HCT116 (cell line): ENCODE measurements around the gene CACNA1C. TPM values are rescaled to one million over a fixed set of nuclear protein-coding genes. Genes with fewer than 3 reads are reported as not detected.

ENCODE experiments used
- ATAC-seq: fragments of 200-7000 bp; cut with Tn5 transposase; 2 replicates; pipeline ENCODE4 v1.9.1; 2020; ENCODE audit warnings: mild to moderate bottlenecking, moderate library complexity
- BruUV-seq: library from RNA; stranded (reverse); fragments of 400-500 nt; replicated peaks from 2 replicates; lab custom pipeline; 2021; lab: Mats Ljungman, UMichigan
- CTCF ChIA-PET: fragments of 300-600 bp; sonication (Branson Sonifier 250); formaldehyde crosslinking; loops from one replicate; lab custom pipeline; 2021; ENCODE audit warnings: antibody characterized with exemption; lab: Charles Lee
- POLR2A ChIA-PET: fragments of 300-600, 350-600 bp; sonication (Branson Sonifier 250); formaldehyde crosslinking; loops from one replicate; lab custom pipeline; 2021; ENCODE audit warnings: antibody characterized with exemption; lab: Charles Lee
- RAD21 ChIA-PET, 2 experiments: fragments of 300-600 bp; sonication (Branson Sonifier 250); formaldehyde crosslinking; loops; one replicate each; lab custom pipeline; 2023; ENCODE audit warnings: low total read pairs in 2 of 2; ENCODE audit not compliant: uncharacterized antibody in 2 of 2, unreplicated experiment in 2 of 2, low non-redundant PET in 1 of 2; lab: Charles Lee
- DNase-seq: peaks from one replicate; pipeline ENCODE4 v3.0.0-alpha.2; 2010; ENCODE audit warnings: low read depth, low spot score
- H2AFZ ChIP-seq: fragments of 200-600 bp; shearing (Covaris generic), sonication (generic); 2 replicates; pipeline ENCODE4 v1.6.1; 2017; ENCODE audit warnings: low read depth, mixed run types, mixed read lengths, antibody characterized with exemption, low read length; ENCODE audit not compliant: poor library complexity, severe bottlenecking
- H3K27ac ChIP-seq: 2 replicates; pipeline ENCODE4 v1.5.1; 2012; ENCODE audit warnings: low read depth, low read length
- H3K27me3 ChIP-seq: fragments of 200-600 bp; sonication (generic); 2 replicates; pipeline ENCODE4 v1.6.1; 2016; ENCODE audit warnings: mixed run types, low read length, mixed read lengths; ENCODE audit not compliant: insufficient read depth
- H3K36me3 ChIP-seq, 2 experiments: fragments of 200-500 bp in 1 of 2; fragments of 200-600 bp in 1 of 2; sonication (Bioruptor generic) in 1 of 2; sonication (generic) in 1 of 2; 2 replicates each; pipeline versions ENCODE4 v1.5.1 to v1.6.1; 2014 to 2016; ENCODE audit warnings: low read length in 2 of 2, inconsistent platforms in 1 of 2, mixed read lengths in 1 of 2, mixed run types in 1 of 2; ENCODE audit not compliant: insufficient read depth in 2 of 2, control insufficient read depth in 1 of 2
- H3K4me1 ChIP-seq, 2 experiments: fragments of 200-600 bp in 1 of 2; sonication (generic) in 1 of 2; 2 replicates each; pipeline versions ENCODE4 v1.5.1 to v1.6.1; 2012 to 2017; ENCODE audit warnings: low read length in 2 of 2, inconsistent platforms in 1 of 2, mild to moderate bottlenecking in 1 of 2, mixed read lengths in 1 of 2, mixed run types in 1 of 2, moderate library complexity in 1 of 2; ENCODE audit not compliant: insufficient read depth in 2 of 2, control insufficient read depth in 1 of 2
- H3K4me2 ChIP-seq: fragments of 200-600 bp; sonication (generic); 2 replicates; pipeline ENCODE4 v1.6.1; 2017; ENCODE audit warnings: mixed run types, low read length, mixed read lengths
- H3K4me3 ChIP-seq, 2 experiments: fragments of 200-600 bp in 1 of 2; sonication (generic) in 1 of 2; replicated peaks in 1 of 2; 2 replicates each; pipeline ENCODE4 v1.5.1; 2011 to 2016; ENCODE audit warnings: low read length in 2 of 2, control low read depth in 1 of 2, low read depth in 1 of 2, mild to moderate bottlenecking in 1 of 2, mixed read lengths in 1 of 2, mixed run types in 1 of 2
- H3K79me2 ChIP-seq: fragments of 200-600 bp; sonication (generic); 2 replicates; pipeline ENCODE4 v1.6.1; 2017; ENCODE audit warnings: mild to moderate bottlenecking, mixed run types, low read length, moderate library complexity, mixed read lengths; ENCODE audit not compliant: insufficient read depth
- H3K9ac ChIP-seq: fragments of 200-600 bp; sonication (generic); 2 replicates; pipeline ENCODE4 v1.6.1; 2016; ENCODE audit warnings: low read length, mixed read lengths
- H3K9me2 ChIP-seq: fragments of 200-600 bp; sonication (generic), shearing (Covaris generic); 2 replicates; pipeline ENCODE4 v1.6.1; 2017; ENCODE audit warnings: mixed run types, mild to moderate bottlenecking, moderate library complexity; ENCODE audit not compliant: insufficient read depth
- H3K9me3 ChIP-seq, 2 experiments: fragments of 200-500 bp in 1 of 2; fragments of 200-600 bp in 1 of 2; sonication (Bioruptor generic) in 1 of 2; sonication (generic) in 1 of 2; 2 replicates each; pipeline ENCODE4 v1.6.1; 2014 to 2017; ENCODE audit warnings: low read length in 2 of 2, mixed read lengths in 2 of 2, inconsistent platforms in 1 of 2, low read depth in 1 of 2, mild to moderate bottlenecking in 1 of 2, mixed run types in 1 of 2, moderate library complexity in 1 of 2; ENCODE audit not compliant: control insufficient read depth in 1 of 2, insufficient read depth in 1 of 2
- H4K20me1 ChIP-seq: fragments of 200-600 bp; sonication (generic), shearing (Covaris generic); 2 replicates; pipeline ENCODE4 v1.6.1; 2017; ENCODE audit warnings: mixed run types, mild to moderate bottlenecking, moderate library complexity; ENCODE audit not compliant: insufficient read depth
- CEBPB ChIP-seq: IDR thresholded peaks from 2 replicates; pipeline ENCODE4 v1.6.1; 2012; ENCODE audit warnings: low read depth
- CTCF ChIP-seq, 3 experiments: fragments of 200-600 bp in 1 of 3; sonication (generic) in 1 of 3; IDR thresholded peaks in 2 of 3; conservative IDR thresholded peaks in 1 of 3; 2 replicates each; pipeline ENCODE4 v1.5.1; 2012 to 2017; ENCODE audit warnings: low read depth in 2 of 3, low read length in 2 of 3, antibody characterized with exemption in 1 of 3, borderline replicate concordance in 1 of 3, control low read depth in 1 of 3, mild to moderate bottlenecking in 1 of 3, mixed read lengths in 1 of 3, mixed run types in 1 of 3, moderate library complexity in 1 of 3; ENCODE audit not compliant: insufficient read depth in 1 of 3
- EGR1 ChIP-seq: IDR thresholded peaks from 2 replicates; pipeline ENCODE4 v1.6.1; 2012; ENCODE audit warnings: low read depth
- FOSL1 ChIP-seq: IDR thresholded peaks from 2 replicates; pipeline ENCODE4 v1.6.1; 2012; ENCODE audit warnings: low read depth
- MAX ChIP-seq: IDR thresholded peaks from 2 replicates; pipeline ENCODE4 v1.6.1; 2012
- POLR2AphosphoS5 ChIP-seq: IDR thresholded peaks from 2 replicates; pipeline ENCODE4 v1.6.1; 2011; ENCODE audit warnings: mild to moderate bottlenecking, low read depth, low read length, moderate library complexity
- REST ChIP-seq: IDR thresholded peaks from 2 replicates; pipeline ENCODE4 v1.6.1; 2012; ENCODE audit warnings: low read depth
- SRF ChIP-seq: IDR thresholded peaks from 2 replicates; pipeline ENCODE4 v1.6.1; 2012; ENCODE audit warnings: low read depth
- TCF7L2 ChIP-seq: IDR thresholded peaks from 2 replicates; pipeline ENCODE4 v1.7.0; 2011; ENCODE audit warnings: borderline replicate concordance, inconsistent platforms; ENCODE audit not compliant: insufficient read depth, insufficient read length; ENCODE audit errors: extremely low read depth
- YY1 ChIP-seq: IDR thresholded peaks from 2 replicates; pipeline ENCODE4 v1.6.1; 2011; ENCODE audit warnings: low read length, low read depth, moderate library complexity, mild to moderate bottlenecking; ENCODE audit not compliant: insufficient replicate concordance; ENCODE audit errors: extremely low read depth
- ZBTB33 ChIP-seq: IDR thresholded peaks from 2 replicates; pipeline ENCODE4 v1.6.1; 2011; ENCODE audit warnings: mild to moderate bottlenecking, low read length, moderate library complexity; ENCODE audit not compliant: insufficient replicate concordance; ENCODE audit errors: extremely low read depth
- ZNF274 ChIP-seq: fragments of 200-500 bp; sonication (Bioruptor generic); IDR thresholded peaks from 2 replicates; pipeline ENCODE4 v1.6.1; 2014; ENCODE audit warnings: mild to moderate bottlenecking, low read depth, low read length, inconsistent platforms
- intact Hi-C: fragments of 100-400 bp; cut with micrococcal nuclease; formaldehyde crosslinking; loops from 2 replicates; pipeline ENCODE4 v1.10.0; 2022
- total RNA-seq: library from RNA; stranded (reverse); gene quantifications from one replicate; pipeline ENCODE4 v1.2.1, GENCODE V29; 2021; ENCODE audit not compliant: unreplicated experiment

CACNA1C gene
- total RNA-seq, 1 experiment from 2014 or later = 0.05 TPM

- Histone ChIP-seq H3K27me3 (peaks cover 28% of the 10 kb centered on the region), H3K4me2 (no peak overlapping the region), H3K4me3 (no peak overlapping the region), H3K9ac (no peak overlapping the region), H3K9me2 (no peaks in the 10 kb centered on the region), H4K20me1 (no peaks in the 10 kb centered on the region), H3K4me1 (0 out of 4 replicates have a peak, but pooled peaks cover 0 to under 1% of the 10 kb centered on the region in 2 experiments), H3K36me3 (no peaks in the 10 kb centered on the region), H3K9me3 (no peaks in the 10 kb centered on the region), H3K79me2 (no peaks in the 10 kb centered on the region), H2AFZ (no peak overlapping the region), H3K27ac (no peak overlapping the region)
- ChIA-PET POLR2A (interaction anchor here (1.3 kb wide), 1 partner anchor 15 kb away, joined by 3 read pairs; the partner anchor contains the start of gene DCP1B), CTCF (no interaction called here), RAD21 (interaction anchor here in 1 of 2 experiments (0.6 kb wide), 1 partner anchor 14 kb away, joined by 4 read pairs; no protein-coding TSS in a partner anchor)
- intact Hi-C loops = no loop called here
- no TSS peak for BruUV-seq
- ATAC-seq (no peak), DNase-seq (no peak)
- TF ChIP-seq EGR1 (no peak), ZBTB33 (no peak), MAX (no peak), TCF7L2 (no peak), ZNF274 (no peak)
Observed at GRCh38 chr12:2019126-2019525, 33.7 kb upstream of the CACNA1C start.

GRCh38 chr12:2020511-2020910, 32.3 kb upstream of the CACNA1C start:
- peaks cover 32% of the 10 kb centered on the region for H3K27me3 ChIP-seq
- H3K36me3 ChIP-seq = no peaks in the 10 kb centered on the region
- no peak overlapping the region for H3K4me2 ChIP-seq
- no peaks in the 10 kb centered on the region for H3K9me2 ChIP-seq
- BruUV-seq = no TSS peak
- no peaks in the 10 kb centered on the region for H3K9me3 ChIP-seq
- H4K20me1 ChIP-seq = no peaks in the 10 kb centered on the region
- intact Hi-C loops = no loop called here
- ATAC-seq (no peak), DNase-seq (no peak)
- no peak overlapping the region for H2AFZ ChIP-seq
- H3K79me2 ChIP-seq = no peaks in the 10 kb centered on the region
- no peak overlapping the region for H3K27ac ChIP-seq
- POLR2A ChIA-PET = no interaction called here
- H3K9ac ChIP-seq = no peak overlapping the region
- CTCF ChIA-PET = no interaction called here
- no peaks in the 10 kb centered on the region for H3K4me1 ChIP-seq
- no peak overlapping the region for H3K4me3 ChIP-seq
- RAD21 ChIA-PET = no interaction called here
- TF ChIP-seq POLR2AphosphoS5 (no peak), CEBPB (no peak), SRF (no peak), REST (no peak), ZNF274 (no peak), CTCF (IDR thresholded peaks at IDR 0.05 in 2 of 3, conservative IDR thresholded peaks at IDR 0.05 in 1 of 3; ENCODE audit: borderline replicate concordance in 1 of 3, insufficient read depth in 1 of 3, low read depth in 2 of 3, low read length in 2 of 3) (no peak), YY1 (no peak), FOSL1 (no peak)
